ENCODE data around the gene FXR1.
"Not testable (repeated sequence)": the region's sequence is repeated elsewhere in the genome, so short reads cannot be mapped to it uniquely, and the experiment has no call there.

Gene FXR1

DNA sequence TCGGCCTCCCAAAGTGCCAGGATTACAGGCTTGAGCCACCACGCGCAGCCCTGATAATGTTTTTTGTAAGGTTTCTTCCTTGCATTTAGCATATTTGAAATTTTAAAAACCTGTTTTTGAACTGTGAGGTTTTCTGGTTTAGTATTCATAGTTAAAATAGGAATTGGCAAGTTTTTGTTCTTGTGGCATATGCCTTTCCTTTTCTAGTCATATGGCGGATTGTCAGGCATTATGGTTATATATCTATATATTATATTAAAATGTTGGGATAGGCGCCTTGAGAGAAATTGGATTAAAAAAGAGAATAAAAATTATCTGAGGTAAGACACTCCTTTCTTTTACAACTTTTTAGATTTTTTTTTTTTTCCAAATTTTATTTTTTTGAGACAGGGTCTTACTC, 28.4 kb downstream of the FXR1 start:
- no peak for DNase-seq

DNA sequence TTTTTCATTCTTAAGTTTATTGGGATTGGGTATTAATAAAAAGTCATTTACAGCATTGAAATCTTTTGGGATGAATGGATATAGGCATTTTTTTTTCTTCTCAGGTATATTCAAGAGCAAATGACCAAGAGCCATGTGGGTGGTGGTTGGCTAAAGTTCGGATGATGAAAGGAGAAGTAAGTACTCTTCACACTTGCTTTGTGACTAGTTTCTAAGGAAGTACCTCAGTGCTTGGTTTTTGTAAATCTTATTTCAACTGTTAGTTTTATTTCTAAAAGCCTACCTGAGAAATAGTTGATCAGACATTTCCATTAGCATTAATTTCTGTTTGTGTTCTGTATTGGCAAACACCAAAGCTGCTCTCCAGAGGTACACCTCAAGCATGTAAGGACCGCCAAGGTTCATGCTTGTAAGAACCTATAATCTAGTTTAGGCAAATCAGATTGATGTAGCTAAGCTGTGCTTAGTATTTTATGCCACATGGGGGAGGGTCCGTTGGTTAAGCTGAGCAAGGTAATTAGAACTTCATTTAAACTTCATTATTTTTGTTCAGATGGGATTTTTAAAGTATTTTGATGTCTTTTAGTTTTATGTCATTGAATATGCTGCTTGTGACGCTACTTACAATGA, 35.4 kb downstream of the FXR1 start:
- no peak for DNase-seq

DNA sequence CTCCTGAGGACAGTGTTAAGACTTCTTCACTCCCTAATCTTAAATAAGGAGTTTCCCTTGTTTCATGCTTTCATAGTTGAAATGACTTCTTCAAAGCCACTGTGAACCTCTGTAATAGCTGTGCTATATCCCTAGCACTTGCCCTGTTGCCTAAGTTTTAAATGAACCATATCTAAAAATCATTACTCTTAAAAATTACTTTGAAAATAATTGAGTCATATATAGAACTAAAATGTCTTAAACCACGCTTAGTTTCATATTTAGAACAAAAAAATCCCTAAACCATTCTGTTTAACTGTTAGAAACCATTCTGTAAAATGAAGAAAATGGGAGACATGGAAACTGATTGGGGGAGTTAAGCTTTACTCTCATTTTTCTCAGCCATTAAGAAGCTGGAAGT, 47.2 kb downstream of the FXR1 start:
- DNase-seq, result no peak

DNA sequence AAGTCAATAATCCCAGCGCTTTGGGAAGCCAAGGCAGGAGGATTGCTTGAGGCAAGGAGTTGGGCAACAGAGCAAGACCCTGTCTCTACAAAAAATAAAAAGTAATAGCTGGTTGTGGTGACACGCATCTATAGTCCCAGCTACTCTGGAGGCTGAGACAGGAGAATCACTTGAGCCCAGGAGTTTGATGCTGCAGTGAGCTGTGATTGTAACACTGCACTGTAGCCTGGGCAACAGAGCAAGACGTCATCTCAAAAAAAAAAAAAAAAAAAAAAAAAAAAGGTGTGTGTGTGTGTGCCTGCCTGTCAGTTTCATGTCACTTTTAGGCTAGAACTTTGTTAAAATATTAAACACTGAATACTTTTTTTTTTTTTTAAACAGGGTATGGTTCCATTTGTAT, 48.6 kb downstream of the FXR1 start:
- DNase-seq, result no peak

DNA sequence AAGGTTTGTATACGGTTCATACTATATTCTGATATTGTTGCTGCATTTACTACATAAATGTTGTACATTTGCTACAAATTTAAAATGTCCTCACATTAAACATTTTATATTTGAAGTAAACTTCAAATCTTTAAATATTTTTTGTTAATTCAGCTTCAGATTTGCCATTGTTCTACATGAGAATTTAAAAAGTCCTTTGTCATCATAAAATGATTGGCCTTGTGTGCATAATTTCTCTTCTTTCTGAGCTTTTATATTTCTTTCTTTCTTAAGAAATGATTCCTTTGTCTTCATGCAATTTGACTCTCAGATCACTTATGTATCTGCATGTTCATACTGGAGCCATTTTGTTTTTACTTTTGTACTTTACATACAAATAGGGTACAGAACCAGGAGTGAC, 49.1 kb downstream of the FXR1 start:
- no peak for DNase-seq

DNA sequence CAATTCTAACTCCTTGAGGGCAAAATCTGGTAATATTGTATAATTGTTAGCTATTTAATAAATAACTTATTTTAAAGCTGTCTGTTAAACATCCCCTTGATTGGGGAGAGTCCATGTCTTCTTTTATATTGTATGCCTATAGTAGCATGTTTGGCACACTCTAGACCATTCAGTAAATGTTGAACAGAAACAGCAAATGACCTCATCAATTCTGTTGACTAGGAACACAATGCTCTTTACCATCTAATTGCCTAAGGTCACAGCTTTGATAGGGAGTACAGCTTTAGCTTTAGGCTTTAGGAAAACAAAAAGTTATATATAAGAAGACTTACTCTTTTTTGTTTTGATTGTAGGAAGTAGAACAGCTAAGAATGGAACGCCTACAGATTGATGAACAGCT, 50.1 kb downstream of the FXR1 start:
- DNase-seq, result no peak

DNA sequence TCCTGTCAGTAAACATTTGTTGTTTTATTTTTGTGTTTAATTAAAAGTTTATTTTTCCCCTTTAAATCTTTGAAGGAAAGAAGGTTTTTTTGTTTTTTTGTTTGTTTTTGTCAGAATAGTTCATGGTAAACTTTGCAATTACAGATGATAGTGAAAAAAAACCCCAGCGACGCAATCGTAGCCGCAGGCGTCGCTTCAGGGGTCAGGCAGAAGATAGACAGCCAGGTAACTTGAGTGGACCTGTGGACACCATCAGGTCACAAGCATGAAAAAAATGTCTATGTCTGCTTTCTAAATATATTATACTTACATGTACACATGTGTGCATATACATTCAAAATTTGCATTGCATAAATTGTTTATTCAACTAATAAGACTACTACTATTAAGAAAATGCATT, 58.5 kb downstream of the FXR1 start:
- no peak for DNase-seq

DNA sequence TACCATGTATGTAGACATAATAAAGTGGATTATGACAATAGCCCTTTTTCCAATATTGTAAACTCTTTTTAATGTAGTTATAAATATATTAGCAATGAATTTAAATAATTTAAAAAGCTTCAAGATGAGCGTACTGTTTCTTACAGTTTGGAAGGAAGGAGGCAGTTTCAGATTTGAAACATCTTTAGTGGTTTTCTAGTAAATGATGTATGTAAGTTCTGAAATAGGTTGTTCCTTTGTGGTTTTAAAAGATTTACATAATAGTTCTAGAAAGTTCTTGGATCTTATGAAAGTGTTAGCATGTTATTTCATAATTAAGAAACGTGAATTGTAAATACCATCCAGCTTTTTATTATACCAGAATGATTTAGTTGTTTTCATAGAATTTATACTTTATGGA, 61.1 kb downstream of the FXR1 start:
- no peak for DNase-seq

DNA sequence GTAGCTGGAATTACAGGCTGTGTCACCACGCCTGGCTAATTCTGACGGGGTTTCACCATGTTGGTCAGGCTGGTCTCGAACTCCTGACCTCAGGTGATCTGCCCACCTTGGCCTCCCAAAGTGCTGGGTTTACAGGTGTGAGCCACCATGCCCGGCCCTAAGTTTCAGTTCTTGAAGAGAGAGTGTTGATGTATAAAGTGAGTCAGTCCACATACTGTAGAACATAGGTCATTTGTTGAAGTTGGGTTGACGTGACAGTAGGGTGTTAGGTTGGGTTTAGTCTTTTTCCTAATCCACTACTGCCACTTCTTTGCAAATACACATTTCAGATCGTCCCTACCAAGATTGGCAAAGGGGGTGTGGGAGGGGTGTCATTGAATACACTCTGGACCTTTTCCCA, 61.8 kb downstream of the FXR1 start:
- DNase-seq, result no peak

DNA sequence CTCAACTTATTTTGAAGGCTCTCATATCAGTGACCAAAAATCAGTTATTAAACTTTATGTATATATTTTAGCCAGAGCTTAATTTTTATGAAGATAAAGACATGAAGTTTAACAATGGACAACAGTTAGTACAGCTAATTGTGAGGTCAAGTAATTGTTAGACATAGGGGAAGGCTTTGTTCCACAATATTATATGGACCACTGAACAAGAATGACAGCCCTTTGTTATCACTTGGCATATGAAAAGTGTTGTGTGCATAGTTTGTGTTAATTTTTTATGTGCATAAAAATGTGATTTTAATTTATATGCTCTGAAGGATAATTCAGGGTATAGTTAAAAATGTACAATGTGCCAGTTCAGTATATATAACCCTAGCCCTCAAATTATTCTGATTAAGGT, 65.0 kb downstream of the FXR1 start:
- DNase-seq, result no peak

DNA sequence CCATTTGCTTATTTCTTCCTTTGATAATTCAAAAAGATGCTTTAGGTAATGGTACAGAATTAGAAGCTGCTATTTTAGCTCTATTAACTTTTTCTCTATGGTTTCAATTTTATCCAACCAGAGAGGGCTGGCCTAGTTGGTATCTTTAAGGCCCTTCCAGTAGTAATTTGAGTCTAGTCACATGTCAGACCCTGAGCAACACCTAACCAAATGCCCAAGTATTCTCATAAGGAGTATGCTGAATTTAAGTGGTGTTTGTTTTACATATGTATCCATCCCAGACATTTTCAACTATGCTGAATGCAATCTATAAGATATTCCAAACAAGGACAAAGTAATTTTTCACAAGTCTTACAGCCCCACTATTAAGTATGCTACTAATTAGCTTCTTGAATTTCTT, 67.5 kb downstream of the FXR1 start:
- DNase-seq, result no peak

DNA sequence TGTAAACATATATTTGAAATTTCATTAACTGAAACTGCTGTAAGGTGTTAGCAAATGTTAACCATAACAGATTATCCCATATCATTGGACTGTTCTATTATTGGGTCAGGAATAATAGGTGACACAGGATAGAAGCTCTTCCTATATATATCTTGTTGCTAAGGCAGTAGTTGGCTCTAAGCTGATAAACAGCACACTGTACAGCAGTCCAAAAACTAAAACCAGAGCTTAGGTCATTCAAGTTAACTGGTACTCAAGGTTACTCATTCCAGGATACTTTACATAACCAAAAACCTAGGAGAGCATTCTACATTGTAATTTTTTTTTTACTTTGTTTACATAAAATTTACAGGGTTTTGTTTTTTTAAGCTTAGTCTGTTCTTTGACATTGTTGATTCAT, 68.1 kb downstream of the FXR1 start:
- DNase-seq, result no peak

DNA sequence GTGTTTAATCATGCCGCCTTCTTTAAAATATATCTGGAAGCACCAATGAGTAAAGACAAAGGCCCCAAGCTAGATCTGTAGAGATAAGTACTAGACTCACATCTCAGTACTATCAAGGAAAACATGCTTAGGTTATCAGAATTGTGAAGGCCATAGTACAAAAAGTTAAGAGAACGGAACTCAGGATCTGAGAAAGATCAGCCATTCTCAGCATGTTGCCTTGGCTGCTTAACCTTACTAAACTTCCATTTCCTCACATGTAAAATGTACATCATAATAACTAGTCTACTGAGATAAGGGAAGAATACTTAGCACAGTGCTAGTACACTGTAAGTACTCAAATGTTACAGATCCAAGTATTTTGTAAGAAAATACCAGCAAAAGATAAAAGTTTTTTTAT, 69.4 kb downstream of the FXR1 start:
- no peak for DNase-seq

DNA sequence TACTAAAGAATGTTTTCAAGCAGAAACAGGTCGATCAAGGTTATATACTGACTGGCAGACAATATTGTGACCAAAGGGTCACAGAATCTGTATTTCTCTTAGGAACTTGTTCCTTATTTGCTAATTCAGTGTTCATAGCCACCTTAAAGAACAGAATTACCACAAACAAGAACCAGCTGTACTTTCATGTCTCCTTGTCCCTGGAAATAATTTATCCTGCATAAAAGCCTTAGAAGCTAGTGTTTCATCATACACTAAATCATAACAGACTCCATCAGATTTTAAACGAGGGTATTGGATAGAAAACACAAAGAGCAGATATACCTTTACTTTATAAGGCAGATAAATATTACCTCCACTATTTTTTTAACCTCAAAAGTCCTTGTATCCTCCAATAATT, 70.7 kb downstream of the FXR1 start:
- DNase-seq, result no peak

DNA sequence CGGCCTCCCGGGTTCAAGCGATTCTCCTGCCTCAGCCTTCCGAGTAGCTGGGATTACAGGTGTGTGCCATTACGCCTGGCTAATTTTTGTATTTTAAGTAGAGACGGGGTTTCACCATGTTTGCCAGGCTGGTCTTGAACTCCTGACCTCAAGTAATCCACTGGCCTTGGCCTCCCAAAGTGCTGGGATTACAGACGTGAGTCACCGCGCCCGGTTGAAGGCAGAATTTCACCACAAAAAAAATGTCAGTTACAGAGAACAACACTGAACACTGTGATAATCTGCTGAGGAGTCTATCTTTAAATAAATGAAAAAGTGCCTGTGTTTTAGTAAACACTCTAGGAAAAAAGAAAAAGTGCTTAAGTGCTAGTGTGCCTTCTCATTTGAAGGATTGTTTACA, 73.9 kb downstream of the FXR1 start:
- DNase-seq, result not testable (repeated sequence)

DNA sequence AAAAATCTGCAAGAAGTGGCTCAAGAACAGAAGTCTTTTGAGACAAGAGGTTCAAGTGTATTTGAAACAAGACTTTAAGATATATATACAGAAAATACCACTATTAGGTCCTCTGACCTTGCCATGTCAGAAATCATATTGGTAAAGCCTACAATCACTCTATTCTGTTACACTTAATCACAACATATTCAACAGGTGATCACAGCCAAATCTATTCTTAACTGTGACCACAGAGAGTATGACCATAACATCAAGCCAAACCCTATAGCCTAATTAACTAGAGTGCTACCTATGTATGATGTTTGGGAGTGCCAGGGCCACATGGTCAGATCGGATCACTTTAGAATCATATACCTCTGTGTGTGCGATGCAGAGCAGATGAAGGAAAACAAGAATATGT, 74.9 kb downstream of the FXR1 start:
- DNase-seq, result no peak

DNA sequence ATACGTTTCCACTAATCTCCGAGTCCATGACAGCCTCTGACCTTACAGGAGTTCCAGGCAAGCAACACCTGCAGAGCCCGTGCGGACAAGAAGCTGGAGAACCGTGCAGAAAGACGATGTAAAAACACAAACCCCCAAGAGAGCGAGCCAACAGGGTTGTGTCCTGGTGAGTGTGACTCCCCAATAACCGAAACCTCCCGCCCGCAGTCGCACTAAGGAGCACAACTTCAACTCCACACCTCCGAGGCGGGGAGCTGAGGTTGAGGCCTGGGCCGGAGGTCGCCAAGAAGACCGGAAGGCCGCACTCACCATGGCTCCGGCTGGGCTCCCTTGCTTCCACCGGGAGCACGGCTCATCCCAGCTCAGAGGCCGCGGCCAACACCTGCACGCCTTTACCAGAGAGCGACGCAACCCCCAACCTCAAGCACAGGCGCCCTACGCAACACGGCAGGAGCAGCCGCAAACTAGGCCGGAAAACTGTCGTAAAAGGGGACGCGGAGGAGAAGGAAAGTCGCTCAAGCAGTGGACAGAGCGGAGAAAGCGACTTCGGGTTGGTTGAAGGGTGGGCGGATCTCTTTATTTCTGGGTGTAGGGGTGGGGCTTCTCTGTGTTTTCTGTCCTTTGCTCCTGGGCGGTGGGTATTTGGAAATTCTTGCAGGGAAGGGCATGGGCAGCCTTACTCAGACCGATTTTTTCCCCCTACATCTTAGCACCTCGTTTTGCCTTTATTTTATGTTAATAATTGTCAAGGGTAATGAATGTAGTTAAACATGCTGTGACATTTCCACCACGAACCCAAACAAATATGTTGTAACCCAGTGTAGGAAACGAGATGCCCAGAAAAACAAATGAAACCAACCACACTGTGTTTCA, 77.1 kb downstream of the FXR1 start, which contains the start of gene DNAJC19:
TSS of gene DNAJC19 (minus strand) at position 446 of the 873 bp plus-strand sequence. CDS start at position 312, 134 bp downstream.
- DNase-seq, result peak; percentile 91 to 98

DNA sequence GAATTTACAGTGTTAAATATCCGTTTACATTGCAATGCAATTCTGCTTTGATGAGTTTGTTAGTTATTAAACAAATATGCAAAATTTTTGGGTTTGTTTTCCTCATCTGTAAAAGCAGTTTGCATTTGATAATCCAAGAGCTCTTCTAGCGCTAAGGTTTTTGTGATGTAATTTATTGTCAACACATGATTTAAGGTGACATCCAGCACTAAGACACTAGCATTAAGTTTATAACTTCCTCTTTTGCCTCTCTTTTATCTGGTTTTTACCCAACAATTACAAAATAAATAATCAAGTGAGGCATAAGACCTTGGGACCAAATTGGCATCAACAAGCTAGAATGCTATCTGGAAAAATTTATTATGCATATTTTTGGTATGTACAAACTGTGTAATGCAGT, 78.0 kb downstream of the FXR1 start:
- DNase-seq, result no peak

DNA sequence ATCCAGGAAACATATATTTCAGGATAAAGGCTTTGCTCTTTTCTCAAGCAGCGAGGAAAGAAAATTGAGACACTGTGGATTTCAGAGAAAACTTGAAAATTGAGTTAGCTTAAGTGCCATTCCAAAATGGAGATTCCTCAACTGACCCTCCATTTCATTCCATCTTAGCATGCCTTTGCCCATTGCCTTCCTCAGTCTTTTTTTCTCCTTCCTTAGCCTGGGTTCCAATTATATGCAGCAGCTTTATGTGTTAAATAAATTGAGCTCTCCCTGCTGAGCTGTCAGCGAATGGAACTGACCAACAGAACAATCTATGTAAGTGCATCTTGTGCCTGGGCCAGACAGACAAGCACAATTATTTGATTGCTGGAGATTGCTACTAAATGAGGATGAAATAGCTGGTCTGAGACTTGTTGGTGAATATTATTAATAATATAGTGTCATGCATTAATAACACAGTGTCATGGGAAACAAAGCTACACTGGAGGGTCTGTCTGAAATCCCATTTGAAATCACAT, 84.0 kb downstream of the FXR1 start:
- no peak for DNase-seq

DNA sequence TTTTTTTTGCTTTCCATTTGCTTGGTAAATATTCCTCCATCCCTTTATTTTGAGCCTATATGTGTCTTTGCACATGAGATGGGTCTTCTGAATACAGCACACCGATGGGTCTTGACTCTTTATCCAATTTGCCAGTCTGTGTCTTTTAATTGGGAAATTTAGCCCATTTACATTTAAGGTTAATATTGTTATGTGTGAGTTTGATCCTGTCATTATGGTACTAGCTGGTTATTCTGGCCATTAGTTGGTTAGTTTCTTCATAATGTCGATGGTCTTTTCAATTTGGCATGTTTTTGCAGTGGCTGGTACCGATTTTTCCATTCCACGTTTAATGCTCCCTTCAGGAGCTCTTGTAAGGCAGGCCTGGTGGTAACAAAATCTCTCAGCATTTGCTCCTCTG, 89.9 kb downstream of the FXR1 start:
- DNase-seq, result not testable (repeated sequence)

DNA sequence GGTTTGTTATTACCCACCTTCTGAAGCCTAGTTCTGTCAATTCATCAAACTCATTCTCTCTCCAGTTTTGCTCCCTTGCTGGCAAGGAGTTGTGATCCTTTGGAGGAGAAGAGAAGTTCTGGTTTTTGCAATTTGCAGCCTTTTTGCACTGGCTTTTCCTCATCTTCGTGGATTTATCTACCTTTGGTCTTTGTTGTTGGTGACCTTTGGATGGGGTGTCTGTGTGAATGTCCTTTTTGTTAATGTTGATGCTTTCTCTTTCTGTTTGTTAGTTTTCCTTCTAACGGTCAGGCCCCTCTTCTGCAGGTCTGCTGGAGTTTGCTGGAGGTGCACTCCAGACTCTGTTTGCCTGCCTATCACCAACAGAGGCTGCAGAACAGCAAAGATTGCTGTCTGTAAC, 91.0 kb downstream of the FXR1 start:
- DNase-seq, result not testable (repeated sequence)

DNA sequence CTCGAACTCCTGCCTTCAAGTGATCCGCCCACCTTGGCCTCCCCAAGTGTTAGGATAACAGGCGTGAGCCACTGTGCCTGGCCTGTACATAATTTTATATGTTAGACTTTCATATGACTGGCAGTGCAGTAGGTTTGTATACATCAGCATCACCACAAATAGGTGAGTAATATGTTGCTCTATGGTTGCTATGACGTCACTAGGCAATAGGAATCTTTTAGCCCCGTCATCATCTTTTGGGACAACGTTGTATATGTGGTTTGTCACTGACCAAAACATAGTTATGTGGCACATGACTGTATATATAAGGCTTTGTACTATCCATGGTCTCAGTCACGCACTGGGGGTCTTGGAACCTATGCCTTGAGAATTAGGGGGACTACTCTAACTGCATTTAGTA, 94.1 kb downstream of the FXR1 start:
- DNase-seq, result no peak

DNA sequence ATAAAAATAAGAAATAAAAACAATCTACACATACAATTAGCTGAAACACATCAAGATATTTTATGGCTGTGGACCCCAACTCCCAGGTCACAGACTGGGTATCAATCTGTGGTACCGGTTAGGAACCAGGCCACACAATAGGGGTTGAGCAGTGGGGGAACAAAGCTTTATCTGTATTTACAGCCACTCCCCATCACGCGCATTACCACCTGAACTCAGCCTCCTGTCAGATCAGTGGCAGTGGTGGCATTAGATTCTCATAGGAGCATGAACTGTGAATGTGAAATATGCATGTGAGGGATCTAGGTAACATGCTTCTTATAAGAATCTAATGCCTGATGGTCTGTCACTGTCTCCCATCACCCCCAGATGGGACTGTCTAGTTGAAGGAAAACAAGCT, 94.8 kb downstream of the FXR1 start:
- no peak for DNase-seq

DNA sequence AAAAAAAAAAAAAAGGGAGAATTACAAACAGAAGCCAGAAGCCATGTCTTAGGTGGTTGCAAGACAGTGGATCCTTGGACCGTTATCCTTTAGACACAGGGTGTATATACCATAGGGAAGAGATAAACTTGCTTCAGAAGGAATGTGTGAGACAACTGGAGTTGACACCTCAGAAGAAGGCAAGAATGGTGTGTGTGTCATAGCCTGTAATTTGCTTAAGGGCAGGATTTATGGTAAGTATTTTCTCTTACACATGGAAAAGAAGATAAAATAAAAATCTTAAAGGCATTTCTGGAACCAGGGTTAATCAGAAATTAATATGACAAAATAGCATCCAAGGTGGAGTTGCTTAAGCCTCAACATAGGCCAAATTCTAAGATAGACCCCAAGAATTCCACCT, 96.3 kb downstream of the FXR1 start:
- DNase-seq, result no peak
